GM18867 (cell line): ENCODE measurements around the gene IL10RB.

ENCODE experiments used
- ATAC-seq: cut with Tn5 transposase; IDR thresholded peaks from one replicate; pipeline ENCODE4 v1.9.1; 2021; ENCODE audit warnings: mild to moderate bottlenecking, moderate library complexity; ENCODE audit not compliant: unreplicated experiment

The IL10RB gene

GRCh38 chr21:33265664-33266049 lies 510 bp upstream of the IL10RB start:
- ATAC-seq = peak; percentile 26

GRCh38 chr21:33266789-33267135 lies 595 bp downstream of the IL10RB start:
- ATAC-seq = peak; percentile 21

DNA sequence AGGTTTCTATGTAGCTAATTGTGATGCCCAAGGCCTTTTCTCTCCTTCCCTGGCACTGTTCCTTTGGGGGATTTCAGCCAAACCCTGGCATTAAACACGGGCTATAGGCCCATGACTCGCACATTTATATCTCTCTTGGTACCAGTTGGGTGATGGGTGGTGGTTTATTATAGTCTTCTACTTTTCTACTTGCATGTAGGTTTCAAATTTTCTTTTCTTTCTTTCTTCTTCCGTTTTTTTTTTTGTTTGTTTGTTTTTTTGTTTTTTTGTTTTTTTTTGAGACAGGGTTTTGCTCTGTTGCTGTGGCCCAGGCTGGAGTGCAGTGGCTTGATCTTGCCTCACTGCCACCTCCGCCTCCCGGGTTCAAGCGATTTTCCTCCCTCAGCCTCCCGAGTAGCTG lies 1.1 kb downstream of the IL10RB start:
- no peak for ATAC-seq

DNA sequence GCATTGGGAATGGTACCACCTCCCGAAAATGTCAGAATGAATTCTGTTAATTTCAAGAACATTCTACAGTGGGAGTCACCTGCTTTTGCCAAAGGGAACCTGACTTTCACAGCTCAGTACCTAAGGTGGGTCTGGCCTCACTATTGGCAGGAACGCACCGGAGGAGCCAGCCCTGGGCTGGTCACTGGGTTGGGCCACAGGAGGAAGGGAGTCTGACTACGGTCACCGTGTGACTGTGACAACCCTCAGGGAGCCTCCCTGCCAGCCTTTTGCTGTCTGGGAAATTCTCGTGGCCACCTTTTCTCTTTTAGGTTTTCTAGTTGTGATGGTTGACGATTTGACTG lies 2.2 kb downstream of the IL10RB start:
- ATAC-seq = peak; percentile 26

- peak; percentile 62 for ATAC-seq
Measured at GRCh38 chr21:33268737-33269441, 2.7 kb downstream of the IL10RB start.

- no peak for ATAC-seq
Measured at GRCh38 chr21:33270986-33271385, 4.8 kb downstream of the IL10RB start.

DNA sequence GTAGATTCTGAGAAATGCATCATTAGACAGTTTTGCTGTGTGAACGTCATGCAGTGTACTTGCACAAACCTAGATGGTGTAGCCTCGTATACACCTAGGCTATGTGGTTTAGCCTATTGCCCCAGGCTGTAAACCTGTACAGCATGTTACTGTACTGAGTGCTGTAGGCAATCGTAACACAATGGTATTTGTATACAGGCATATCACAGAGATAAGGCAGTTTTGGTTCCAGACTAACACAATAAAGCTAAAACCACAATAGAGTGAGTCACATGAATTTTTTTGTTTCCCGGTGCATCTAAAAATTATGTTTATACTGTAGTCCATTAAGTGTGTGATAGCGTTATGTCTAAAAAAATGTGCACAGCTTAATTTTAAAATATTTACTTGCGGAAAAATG lies 6.9 kb downstream of the IL10RB start:
- no peak for ATAC-seq

DNA sequence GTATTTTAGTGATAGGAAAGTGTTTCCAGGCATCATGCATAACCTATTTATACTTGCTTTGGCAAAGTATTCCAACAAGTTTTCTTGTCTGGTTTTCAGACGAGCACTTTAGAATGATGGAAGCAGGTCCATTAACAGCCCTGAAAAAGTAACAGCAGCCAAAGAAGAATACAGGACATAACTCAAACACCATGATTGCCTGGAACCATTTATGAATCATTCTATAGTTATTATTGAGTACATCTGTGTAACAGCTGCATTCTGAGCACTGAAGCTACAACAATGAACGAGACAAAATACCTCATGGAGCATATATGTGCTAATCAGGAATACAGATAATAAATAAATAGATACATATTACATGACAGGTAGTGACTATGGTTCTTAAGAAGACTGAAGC lies 12.6 kb downstream of the IL10RB start:
- no peak for ATAC-seq

DNA sequence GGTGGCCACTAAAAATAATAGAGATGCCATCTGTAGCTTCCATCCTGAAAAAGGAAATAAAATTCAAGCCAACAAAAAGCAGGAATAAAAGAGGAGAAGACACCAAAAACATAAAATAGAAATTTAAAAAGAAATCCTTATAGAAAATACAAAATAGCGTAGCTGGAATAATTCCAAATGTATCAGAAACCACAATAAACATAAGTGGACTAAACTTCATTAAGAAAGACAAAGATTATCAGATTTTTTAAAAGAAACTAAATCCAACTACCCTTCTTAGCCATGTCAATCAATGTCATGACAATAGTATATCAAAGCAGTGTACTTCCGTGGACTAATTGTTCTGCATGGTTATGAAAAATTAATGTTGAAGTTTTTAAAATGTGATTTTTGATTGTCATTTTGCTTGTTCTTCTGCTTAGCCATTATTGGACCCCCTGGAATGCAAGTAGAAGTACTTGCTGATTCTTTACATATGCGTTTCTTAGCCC lies 13.2 kb downstream of the IL10RB start:
- ATAC-seq = no peak

DNA sequence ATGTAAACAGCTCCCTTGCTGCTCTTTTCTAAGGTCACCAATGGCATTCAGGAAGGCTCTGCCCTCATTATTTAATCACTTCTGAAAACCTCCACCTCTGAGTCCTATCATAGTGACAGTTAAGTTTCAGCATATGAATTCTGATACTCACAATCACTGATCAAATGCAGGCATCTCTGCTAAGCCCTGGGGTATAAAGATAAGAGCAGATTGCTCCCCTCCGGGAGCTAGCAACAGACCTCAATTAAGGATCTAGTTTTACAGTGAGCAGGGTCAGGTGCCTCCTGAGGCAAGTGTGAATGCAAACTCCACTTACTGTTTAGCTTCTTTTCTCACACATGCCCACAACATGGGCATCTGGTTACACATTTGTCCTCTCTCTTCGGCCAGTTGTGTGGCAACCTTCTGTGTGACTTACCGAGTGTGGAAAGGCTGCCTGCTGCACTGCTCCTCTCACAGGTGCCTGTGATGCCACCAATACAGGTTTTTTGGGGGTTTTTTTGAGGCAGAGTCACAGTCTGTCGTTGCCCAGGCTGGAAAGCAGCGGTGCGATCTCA lies 15.0 kb downstream of the IL10RB start:
- ATAC-seq = no peak

- no peak for ATAC-seq
Measured at GRCh38 chr21:33283203-33283602, 17.0 kb downstream of the IL10RB start.

- no peak for ATAC-seq
Measured at GRCh38 chr21:33286076-33286475, 19.9 kb downstream of the IL10RB start.

DNA sequence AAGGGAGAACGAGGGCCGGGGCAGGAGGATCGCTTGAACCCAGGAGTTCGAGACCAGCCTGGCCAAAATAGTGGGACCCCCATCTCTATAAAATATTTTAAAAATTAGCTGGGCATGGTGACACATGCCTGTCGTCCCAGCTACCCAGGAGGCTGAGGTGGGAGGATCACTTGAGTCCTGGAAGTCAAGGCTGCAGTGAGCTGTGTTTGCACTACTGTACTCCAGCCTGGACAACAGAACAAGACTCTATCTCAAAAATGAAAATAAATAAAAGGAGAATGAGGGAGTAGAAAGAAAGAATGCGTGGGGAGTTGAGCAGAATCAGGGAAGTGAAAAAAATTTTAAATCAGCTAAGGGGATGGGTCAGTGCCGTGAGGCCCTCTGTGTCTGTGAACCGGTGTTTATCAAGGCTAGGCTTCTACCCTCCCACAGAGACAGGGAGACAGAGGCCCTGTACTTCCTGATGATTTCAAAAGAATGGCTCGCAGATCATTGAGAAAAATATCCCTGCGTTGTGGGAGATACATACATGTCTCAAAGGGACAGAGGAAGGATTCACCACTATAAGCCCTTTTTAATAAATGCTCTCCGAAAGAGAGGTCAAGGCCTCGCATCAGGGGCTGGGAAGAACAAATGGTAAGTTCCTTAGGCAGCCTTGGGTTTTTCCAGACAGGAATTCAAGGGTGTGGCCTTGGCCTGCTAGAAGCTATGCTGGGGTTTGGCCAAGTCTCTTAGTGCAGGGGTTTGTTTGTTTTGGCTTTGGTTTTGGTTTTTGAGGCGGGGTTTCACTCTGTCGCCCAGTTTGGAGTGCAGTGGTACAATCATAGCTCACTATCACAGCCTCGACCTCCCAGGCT lies 20.7 kb downstream of the IL10RB start:
- ATAC-seq = no peak

GRCh38 chr21:33289199-33289819 lies 23.1 kb downstream of the IL10RB start:
- ATAC-seq = no peak

- no peak for ATAC-seq
Measured at GRCh38 chr21:33290441-33290840, 24.3 kb downstream of the IL10RB start.

DNA sequence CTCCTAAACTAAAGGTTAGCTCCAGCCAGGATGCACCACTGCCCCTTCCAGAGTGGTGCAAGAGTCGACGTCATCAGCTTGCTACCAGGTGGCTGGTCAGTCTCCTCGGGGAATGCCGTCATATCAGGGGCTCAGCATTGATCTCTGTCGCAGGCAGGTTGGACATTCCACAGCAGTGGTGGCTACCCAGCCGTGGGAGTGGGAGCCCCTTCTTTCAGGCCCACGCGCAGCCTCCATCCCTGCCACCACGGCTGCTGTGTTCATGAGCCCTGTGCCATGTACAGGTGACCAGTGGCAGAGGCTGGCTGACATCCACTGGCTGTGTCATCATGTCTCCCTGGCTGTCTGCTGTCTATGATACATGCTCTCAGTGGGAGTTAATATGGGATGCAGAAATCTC lies 25.5 kb downstream of the IL10RB start:
- no peak for ATAC-seq

DNA sequence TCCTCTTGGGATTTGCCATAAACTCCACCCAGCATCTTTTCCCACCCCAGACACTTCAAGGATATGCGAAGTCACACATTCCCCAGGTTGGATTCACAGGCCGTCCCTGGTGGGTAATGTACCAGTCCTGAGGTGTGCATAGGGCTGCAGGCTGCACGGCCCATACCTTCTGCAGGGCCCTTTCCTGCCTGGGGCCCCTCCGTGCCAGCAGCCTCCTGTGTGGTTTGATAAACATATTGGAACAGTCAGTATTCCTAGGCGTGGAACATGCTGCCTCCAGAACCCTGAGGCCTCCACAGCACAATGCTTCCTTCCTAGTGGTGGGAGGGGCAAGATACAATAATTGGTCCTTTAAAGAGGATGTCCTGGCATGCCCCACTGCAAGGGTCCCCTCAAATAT lies 26.6 kb downstream of the IL10RB start:
- ATAC-seq = no peak

DNA sequence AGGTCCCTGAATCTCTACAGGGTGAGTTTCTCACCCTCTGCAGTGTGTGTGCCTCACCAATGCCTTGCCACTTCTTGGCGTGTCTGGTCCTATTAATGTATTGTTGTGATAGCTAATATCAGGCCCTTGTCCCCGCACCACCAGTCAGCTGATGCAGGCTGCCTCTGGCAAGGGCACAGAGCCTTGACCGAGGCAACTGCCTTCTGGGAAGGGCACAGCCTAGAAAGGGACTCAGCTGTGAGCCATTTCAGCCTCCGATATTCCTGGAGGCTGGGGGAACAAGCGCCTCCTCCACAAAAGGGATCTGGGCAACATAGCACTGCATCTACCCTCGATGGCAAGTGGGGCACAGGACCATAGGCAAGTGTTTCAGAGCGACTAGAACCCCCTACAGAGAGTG lies 27.0 kb downstream of the IL10RB start:
- ATAC-seq = no peak

GRCh38 chr21:33293811-33294216 lies 27.6 kb downstream of the IL10RB start:
- no peak for ATAC-seq

- no peak for ATAC-seq
Measured at GRCh38 chr21:33296156-33296555, 30.0 kb downstream of the IL10RB start.

GRCh38 chr21:33299181-33299752 lies 33.1 kb downstream of the IL10RB start:
- no peak for ATAC-seq
